SK-N-MC (cell line): Measurements from ENCODE around the gene PI4K2A.

Experiments
- EZH2 ChIP-seq: fragments of 200-600 bp; sonication (generic); IDR thresholded peaks from one replicate; pipeline ENCODE4 v1.6.1; 2017; ENCODE audit warnings: antibody characterized with exemption
- POLR2AphosphoS5 ChIP-seq: IDR thresholded peaks from 2 replicates; pipeline ENCODE4 v1.6.1; 2012; ENCODE audit warnings: mild to moderate bottlenecking, low read depth, low read length, borderline replicate concordance

GRCh38 chr10:97629289-97629688 lies 11.2 kb upstream of the PI4K2A start:
- TF ChIP-seq EZH2 (no peak), POLR2AphosphoS5 (no peak)
